Esophagus muscularis mucosa (tissue), 4 donors: ENCODE data around the gene CITED4. TPM values are rescaled to one million over a fixed set of nuclear protein-coding genes. Genes with fewer than 3 reads are reported as not detected.

Experiments used
- DNase-seq: peaks from one replicate; pipeline ENCODE4 v3.0.0-alpha.2; 2017; ENCODE audit errors: extremely low spot score
- H3K27ac ChIP-seq, 4 donors: fragments of 200-600 bp; sonication (generic); replicated peaks in 1 of 4; 1 replicate in 3 of 4; 2 replicates in 1 of 4; pipeline ENCODE4 v1.5.1; 2016 to 2019; ENCODE audit warnings: mild to moderate bottlenecking in 1 of 4
- H3K27me3 ChIP-seq, 4 donors: fragments of 200-600 bp; sonication (generic); one replicate each; pipeline versions ENCODE4 v1.5.1 to v1.6.0; 2016 to 2019
- H3K36me3 ChIP-seq, 4 donors: fragments of 200-600 bp; sonication (generic); one replicate each; pipeline ENCODE4 v1.5.1; 2016 to 2019
- H3K4me1 ChIP-seq, 4 donors: fragments of 200-600 bp; sonication (generic); one replicate each; pipeline ENCODE4 v1.5.1; 2016 to 2019
- H3K4me3 ChIP-seq, 4 donors: fragments of 200-600 bp; sonication (generic); 1 replicate in 2 of 4; 2 replicates in 2 of 4; pipeline ENCODE4 v1.5.1; 2016 to 2019; ENCODE audit warnings: mild to moderate bottlenecking in 4 of 4, moderate library complexity in 1 of 4
- H3K9me3 ChIP-seq, 4 donors: fragments of 200-600 bp; sonication (generic); 1 replicate in 3 of 4; 2 replicates in 1 of 4; pipeline ENCODE4 v1.5.1; 2016 to 2019
- CTCF ChIP-seq, 3 experiments: fragments of 200-600 bp in 2 of 3; fragments of 450-650 bp in 1 of 3; sonication (generic) in 2 of 3; IDR thresholded peaks; one replicate each; pipeline ENCODE4 v1.5.1; 2017 to 2019; ENCODE audit warnings: antibody characterized with exemption in 3 of 3, mild to moderate bottlenecking in 2 of 3, moderate library complexity in 1 of 3
- EP300 ChIP-seq: sonication (generic); formaldehyde crosslinking; IDR thresholded peaks from one replicate; pipeline ENCODE4 v1.6.1; 2017; ENCODE audit warnings: antibody characterized with exemption
- POLR2A ChIP-seq: fragments of 450-650 bp; IDR thresholded peaks from one replicate; pipeline ENCODE4 v1.6.1; 2017; ENCODE audit warnings: antibody characterized with exemption, moderate library complexity, mild to moderate bottlenecking, low read depth
- POLR2AphosphoS5 ChIP-seq, 2 donors: sonication (generic); formaldehyde crosslinking; IDR thresholded peaks; one replicate each; pipeline ENCODE4 v1.6.1; 2017; ENCODE audit warnings: antibody characterized with exemption in 2 of 2
- WGBS: methylation state at CpG from one replicate; pipeline ENCODE4 v1.1.5; 2018; 5-methylcytosine and 5-hydroxymethylcytosine counted together
- intact Hi-C: fragments of 100-400 bp; cut with DNase I; formaldehyde crosslinking; loops from one replicate; pipeline ENCODE4 v1.15.1; 2023
- total RNA-seq, 4 donors: library from RNA; depleted of rRNA; stranded (reverse); fragments of >200 nt; gene quantifications; one replicate each; pipeline versions ENCODE4 v1.1.0 to v1.2.1, GENCODE V29; 2016

Gene CITED4
- total RNA-seq, 4 donors from 2014 or later = 10.1 to 37.8 (median 18.5) TPM

DNA sequence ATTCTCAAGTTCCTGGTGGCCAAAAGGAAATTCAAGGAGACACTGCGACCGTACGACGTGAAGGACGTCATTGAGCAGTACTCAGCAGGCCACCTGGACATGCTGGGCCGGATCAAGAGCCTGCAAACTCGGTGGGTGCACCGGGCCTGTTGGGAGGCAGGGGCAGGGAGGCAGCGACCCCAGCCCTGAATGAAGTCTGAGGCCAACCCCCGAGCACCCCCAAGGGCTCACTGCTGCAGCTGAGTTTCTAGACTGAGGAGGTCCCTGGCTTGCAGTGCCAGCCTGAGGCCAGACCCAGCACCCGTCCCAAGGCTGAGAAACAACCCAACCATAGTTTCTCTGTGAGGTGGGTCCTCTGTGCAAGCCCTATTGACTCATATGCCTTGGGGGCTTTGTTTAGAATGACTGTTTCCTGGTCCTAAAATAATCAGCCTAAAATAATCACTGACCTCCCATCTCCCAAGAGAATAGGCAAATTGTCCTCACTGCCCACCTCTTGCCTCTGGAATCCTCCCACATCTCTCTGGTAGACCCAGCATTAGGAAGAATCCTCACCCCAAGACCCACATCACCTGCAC, 27.1 kb downstream of the CITED4 start:
- Histone ChIP-seq H3K9me3 (no peaks in the 10 kb centered on the region), H3K27ac (no peak overlapping the region), H3K4me3 (no peak overlapping the region), H3K4me1 (no peaks in the 10 kb centered on the region), H3K27me3 (no peaks in the 10 kb centered on the region), H3K36me3 (peaks cover 0 to 80% (median 43%) of the 10 kb centered on the region in 4 donors)
- no peak for TF ChIP-seq EP300
- TF ChIP-seq POLR2A = no peak
- TF ChIP-seq CTCF (IDR thresholded peaks at IDR 0.05) = no peak
- no peak for TF ChIP-seq POLR2AphosphoS5 (IDR thresholded peaks at IDR 0.05)
- WGBS = 73% methylated on average over 11 of the region's 11 CpGs
- intact Hi-C loops = no loop called here
- DNase-seq = no peak

DNA sequence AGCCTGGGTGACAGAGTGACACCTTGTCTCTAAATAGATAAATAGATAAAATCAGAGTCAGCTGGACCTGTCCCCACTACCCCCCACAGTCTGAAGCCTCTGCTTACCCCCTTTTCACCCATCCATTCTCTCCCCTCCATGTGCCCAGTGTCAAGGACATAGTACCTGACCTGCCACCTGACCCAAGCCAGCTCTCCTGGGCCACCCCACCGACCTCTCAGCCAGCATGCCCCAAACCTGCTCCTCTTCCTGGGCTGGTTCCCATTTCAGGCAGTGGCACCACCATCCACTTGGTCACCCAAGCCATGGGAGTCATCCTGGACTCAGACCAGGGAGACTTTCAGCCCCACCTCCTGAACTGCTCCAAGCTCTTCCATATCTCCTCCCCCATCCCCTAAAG, 28.2 kb downstream of the CITED4 start:
- intact Hi-C loops = no loop called here
- Histone ChIP-seq H3K4me3 (no peak overlapping the region), H3K4me1 (no peaks in the 10 kb centered on the region), H3K27ac (no peak overlapping the region), H3K36me3 (peaks cover 0 to 72% (median 38%) of the 10 kb centered on the region in 4 donors), H3K9me3 (no peaks in the 10 kb centered on the region), H3K27me3 (no peaks in the 10 kb centered on the region)
- TF ChIP-seq CTCF (IDR thresholded peaks at IDR 0.05) = no peak
- TF ChIP-seq POLR2A = no peak
- TF ChIP-seq POLR2AphosphoS5 (IDR thresholded peaks at IDR 0.05) = no peak
- no peak for TF ChIP-seq EP300
- DNase-seq = no peak
- WGBS = 85% methylated on average over 1 of the region's 1 CpG

- DNase-seq = no peak
- H3K27ac ChIP-seq = no peak overlapping the region
- H3K4me1 ChIP-seq = peaks cover 0 to 2% (median 0%) of the 10 kb centered on the region in 4 donors
- 96% methylated on average over 18 of the region's 22 CpGs for WGBS
- no peak for TF ChIP-seq POLR2AphosphoS5 (IDR thresholded peaks at IDR 0.05)
- TF ChIP-seq EP300 = no peak
- TF ChIP-seq POLR2A = no peak
- no peak for TF ChIP-seq CTCF (IDR thresholded peaks at IDR 0.05)
- intact Hi-C loops = no loop called here
- no peaks in the 10 kb centered on the region for H3K27me3 ChIP-seq
- peaks cover 0 to 54% (median 25%) of the 10 kb centered on the region in 4 donors for H3K36me3 ChIP-seq
- no peaks in the 10 kb centered on the region for H3K9me3 ChIP-seq
- H3K4me3 ChIP-seq = no peak overlapping the region
Measured at GRCh38 chr1:40831001-40831732, 31.0 kb downstream of the CITED4 start.

DNA sequence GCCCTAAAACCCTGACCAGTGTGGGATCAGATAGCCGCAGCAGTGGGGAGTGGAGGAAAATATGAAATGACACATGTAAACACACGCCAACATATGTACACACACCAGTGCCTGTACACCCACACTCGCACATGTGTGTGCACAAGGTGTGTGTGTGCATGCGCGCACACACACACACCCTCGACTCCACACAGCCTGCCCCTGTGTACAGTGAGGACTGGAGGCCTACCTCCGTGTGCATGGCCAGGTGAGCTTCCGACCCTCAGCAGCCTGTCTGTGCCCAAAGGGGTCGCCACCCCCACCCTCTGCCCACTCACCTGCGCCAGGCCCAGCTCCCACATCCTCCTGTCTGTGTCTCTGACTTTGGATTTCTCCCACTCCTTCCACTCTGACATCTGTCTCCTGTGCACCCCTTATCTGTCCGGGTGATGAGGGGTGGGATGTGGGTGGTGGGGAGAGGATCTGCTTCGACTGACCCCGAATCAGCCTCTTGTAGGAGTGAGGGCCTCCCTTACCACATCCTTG, 31.7 kb downstream of the CITED4 start:
- 93% methylated on average over 13 of the region's 13 CpGs for WGBS
- intact Hi-C loops = no loop called here
- no peak for DNase-seq
- Histone ChIP-seq H3K9me3 (no peaks in the 10 kb centered on the region), H3K27ac (no peak overlapping the region), H3K4me3 (no peak overlapping the region), H3K4me1 (peaks cover under 1 to 9% (median 7%) of the 10 kb centered on the region in 4 donors), H3K36me3 (peaks cover 0 to 47% (median 21%) of the 10 kb centered on the region in 4 donors), H3K27me3 (no peaks in the 10 kb centered on the region)
- TF ChIP-seq POLR2A (no peak), EP300 (no peak), CTCF (IDR thresholded peaks at IDR 0.05) (no peak), POLR2AphosphoS5 (IDR thresholded peaks at IDR 0.05) (no peak)
